Measurements from ENCODE around the gene SLC35D3.
"Not testable (repeated sequence)": the region's sequence is repeated elsewhere in the genome, so short reads cannot be mapped to it uniquely, and the experiment has no call there.

Gene SLC35D3

DNA sequence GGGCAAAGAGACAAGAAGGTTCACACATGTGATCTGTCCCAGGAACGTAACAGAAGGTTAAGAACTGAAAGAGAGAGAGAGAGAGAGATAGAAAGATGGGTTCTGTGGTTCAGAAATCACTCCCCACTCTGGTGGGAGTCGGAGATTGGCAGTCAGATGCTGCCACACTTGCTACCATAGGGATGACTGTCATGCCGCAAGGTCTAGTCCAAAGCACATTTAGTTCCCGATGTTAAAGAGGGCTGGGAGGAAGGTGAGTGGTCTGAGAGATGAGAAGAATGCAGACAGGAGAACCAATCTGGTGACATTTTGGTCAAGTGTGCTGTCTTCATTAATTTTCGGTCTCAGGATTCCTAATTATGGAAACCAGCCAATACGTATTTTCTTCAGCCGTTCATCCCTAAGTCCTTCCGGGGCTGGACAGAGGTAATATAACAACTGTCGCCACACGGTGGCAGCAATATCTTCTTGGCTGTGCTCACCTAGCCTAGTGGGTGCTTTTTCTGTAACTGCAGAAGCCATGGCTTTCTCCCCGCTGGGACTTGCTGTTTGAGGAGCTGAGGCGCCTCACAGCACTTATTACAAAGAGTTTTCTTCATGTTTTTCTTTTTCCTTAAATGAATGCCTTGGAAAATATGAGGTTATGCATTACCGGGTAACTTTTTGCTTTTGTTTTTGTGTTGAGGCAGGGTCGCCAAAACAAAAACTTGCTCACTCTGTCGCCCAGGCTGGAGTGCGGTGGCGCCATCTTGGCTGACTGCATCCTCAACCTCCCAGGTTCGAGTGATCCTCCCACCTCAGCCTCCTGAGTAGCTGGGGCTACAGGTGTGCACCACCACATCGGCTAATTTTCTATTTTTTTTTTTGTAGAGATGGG is 46.0 kb downstream of the SLC35D3 start:
- DNase-seq (ENCODE audit: low read depth), result peak; percentile 29

DNA sequence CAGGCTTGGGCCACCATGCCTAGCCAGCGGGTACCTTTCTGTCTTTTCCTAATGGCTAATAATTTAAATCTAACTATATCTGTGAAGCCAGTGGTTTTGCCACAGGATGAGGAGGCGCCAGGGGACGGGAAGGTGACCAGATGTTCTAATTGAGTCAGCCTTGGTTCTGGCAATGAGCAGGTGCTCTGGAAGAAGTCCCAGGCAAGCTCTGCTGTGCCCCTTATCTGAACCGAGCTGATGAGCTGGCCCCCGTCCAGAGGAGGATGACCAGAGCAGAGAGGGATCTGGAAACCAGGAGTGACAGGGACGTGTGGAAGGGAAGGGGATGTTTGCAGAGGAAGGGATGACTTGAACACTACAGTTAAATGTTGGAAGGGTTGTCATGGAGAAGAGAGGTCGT is 46.7 kb downstream of the SLC35D3 start:
- DNase-seq (ENCODE audit: low read depth), result no peak

DNA sequence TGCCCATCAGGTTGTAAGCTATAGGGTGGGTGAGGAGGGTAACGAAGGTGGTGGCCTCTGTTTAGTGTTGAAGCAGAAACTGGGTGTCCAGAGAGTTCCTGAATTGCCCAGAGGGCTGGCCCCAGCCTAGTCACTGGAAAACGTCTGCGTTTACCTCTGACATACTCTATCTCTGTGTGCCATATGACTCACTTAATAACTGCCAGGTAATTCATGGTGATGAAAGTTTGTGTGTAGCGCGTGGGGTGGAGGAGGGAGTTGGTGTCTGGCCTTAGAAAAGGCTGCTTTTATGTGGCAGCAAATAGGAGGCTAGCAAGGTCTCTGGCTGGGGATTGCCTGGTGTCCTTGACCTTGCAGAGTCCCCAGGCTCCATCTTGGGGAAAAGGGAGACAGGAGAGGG is 47.3 kb downstream of the SLC35D3 start:
- no peak for DNase-seq (ENCODE audit: low read depth)

GRCh38 chr6:136969930-136970329 is 47.8 kb downstream of the SLC35D3 start:
- no peak for DNase-seq (ENCODE audit: low read depth)

DNA sequence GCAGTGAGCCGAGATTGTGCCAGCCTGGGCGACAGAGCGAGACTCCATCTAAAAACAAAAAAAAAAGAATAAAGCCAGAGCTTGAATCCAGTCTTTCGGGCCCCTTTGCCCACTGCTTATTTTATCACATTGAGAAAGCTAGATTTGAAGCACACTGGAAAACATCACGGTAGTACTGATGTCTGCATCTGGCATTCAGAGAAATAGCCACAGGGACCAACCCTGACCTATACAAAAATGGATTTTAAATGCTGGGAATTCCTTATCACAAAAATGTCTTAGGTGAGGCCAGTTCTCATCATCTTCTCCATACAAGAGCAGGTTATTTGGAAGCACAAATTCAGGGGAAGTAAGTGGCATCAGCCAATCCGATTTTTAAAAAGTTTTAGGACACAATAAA is 49.5 kb downstream of the SLC35D3 start:
- DNase-seq (ENCODE audit: low read depth), result no peak

DNA sequence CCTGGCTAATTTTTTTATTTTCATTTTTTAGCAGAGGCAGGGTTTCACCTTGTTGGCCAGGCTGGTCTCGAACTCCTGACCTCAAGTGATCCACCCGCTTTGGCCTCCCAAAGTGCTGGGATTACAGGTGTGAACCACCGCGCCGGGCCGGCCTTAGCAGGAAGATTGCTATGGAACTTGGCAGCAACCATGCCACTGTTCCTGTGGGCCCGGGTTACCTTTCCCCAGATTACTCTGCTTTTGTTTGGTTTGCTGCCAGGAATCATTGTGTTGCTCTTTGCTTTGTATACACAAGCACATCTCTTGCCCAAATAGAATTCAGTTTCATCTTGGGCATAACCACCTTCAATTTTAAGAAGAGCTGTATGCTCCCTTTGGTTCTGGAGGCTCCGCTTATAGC is 51.7 kb downstream of the SLC35D3 start:
- not testable (repeated sequence) for DNase-seq (ENCODE audit: low read depth)
